GM21381 (cell line): ENCODE results near the gene MR1.

Source experiments
- ATAC-seq: cut with Tn5 transposase; IDR thresholded peaks from one replicate; pipeline ENCODE4 v1.9.1; 2021; ENCODE audit warnings: mild to moderate bottlenecking, moderate library complexity; ENCODE audit not compliant: unreplicated experiment

The MR1 gene

GRCh38 chr1:181089017-181089675, 55.4 kb downstream of the MR1 start:
- ATAC-seq: peak; percentile 6

- ATAC-seq: peak; percentile 24
Observed at GRCh38 chr1:181089676-181090544, 56.1 kb downstream of the MR1 start.

GRCh38 chr1:181090641-181091126, 56.9 kb downstream of the MR1 start:
- no peak for ATAC-seq

GRCh38 chr1:181091309-181092040, 57.7 kb downstream of the MR1 start:
- ATAC-seq: no peak

GRCh38 chr1:181092056-181092455, 58.3 kb downstream of the MR1 start:
- no peak for ATAC-seq

- no peak for ATAC-seq
Observed at GRCh38 chr1:181092883-181093458, 59.2 kb downstream of the MR1 start.

- ATAC-seq: no peak
Observed at GRCh38 chr1:181094416-181095212, 60.8 kb downstream of the MR1 start.

- ATAC-seq: no peak
Observed at GRCh38 chr1:181095260-181095659, 61.5 kb downstream of the MR1 start.

GRCh38 chr1:181095763-181096184, 62.0 kb downstream of the MR1 start:
- ATAC-seq: no peak

GRCh38 chr1:181097242-181097641, 63.5 kb downstream of the MR1 start:
- no peak for ATAC-seq

- ATAC-seq: peak; percentile 75
Observed at GRCh38 chr1:181099152-181100014, 65.6 kb downstream of the MR1 start.

GRCh38 chr1:181100015-181100905, 66.5 kb downstream of the MR1 start:
- no peak for ATAC-seq

DNA sequence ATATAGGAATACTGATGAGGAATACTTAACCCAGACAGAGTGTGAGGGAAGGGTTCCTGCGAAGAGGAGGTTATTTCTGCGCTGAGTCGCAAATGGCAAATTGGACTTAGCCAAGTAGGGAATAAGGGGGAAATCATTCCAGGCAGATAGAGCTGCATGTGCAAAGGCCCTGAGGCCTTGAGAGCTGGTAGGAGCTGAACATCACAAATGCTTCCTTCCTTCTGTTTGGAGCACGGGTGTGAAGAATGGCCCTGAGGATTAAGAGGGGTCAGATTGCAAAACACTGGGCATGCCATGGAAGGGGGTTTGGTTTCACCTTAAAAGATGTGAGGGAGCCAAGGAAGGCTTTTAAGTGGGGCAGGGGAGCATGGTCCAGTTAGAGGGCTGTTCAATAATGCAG, 67.2 kb downstream of the MR1 start:
- ATAC-seq: no peak

GRCh38 chr1:181101581-181102226, 67.9 kb downstream of the MR1 start:
- ATAC-seq: no peak

DNA sequence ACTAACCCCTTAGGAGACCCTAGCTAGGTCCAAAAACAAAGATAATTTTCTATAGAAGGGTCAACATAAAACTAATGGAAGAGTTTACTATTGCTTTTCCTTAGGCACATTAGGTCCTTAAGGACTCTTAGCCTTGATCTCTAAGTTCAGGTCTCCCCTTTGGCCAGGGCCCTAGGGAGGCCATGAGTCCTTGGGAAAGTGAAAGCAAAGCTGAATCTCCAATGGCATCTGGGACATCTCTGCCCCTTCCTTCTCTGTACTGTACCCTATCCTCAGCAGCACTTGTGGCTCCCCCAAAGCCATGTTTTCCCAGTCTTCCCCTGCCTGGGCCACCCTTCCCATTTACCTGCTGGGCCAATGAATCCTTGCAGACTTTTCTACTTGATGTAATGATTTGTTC, 69.1 kb downstream of the MR1 start:
- ATAC-seq: no peak

DNA sequence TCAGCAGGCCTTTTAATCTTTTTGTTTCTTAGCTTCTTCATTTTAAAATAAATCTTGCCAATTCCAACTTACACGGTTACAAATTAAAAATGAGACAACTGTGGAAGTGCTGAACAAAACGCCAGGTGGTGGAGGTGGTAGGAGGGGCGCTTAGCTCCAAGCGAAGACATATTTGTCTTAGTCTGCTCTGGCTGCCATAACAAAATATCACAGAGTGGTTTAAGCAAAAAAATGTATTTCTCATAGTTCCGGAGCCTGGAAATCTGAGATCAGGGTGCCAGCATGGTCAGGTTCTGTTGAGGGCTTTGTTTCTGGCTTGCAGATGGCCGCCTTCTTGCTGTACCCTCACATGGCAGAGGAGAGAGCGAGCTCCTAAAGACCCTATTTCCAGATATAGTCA, 69.6 kb downstream of the MR1 start:
- no peak for ATAC-seq

DNA sequence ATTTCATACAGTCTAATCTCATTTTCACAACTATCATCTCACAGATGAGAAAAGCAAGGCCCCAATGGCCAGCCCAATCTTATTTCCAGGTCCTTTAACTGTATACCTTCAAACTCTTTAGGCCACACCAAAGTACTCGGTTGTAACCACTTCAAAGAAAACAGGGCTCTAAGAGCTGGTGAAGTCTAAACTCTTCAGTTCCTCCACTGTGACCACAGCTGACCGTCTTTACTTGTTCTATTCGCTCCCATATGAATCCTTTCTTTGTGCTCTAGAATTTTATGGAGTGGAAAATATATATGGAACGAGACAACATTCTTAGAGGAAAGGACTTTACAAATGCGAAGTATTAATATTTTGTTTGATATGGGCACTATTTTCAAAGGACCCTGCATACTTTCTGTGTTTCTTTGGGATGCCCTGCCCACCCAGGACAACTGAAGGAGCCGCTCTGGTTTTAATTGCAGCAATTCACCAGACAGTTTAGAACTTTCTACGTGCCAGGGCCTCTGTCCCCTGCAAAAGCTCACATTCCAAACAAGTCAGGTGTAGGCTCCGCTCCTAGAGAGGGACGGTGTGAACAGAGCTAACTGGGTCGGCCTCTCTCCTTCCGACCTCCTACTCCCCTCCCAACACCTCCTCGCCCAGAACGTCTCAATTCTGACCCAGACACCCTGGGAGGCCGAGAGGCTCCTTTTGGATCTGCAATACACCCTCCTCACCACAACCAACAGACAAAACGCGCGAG, 70.4 kb downstream of the MR1 start:
- no peak for ATAC-seq
